Prostate gland (tissue), 2 donors: ENCODE results near the gene GABPB2.

Experiments
- CTCF ChIP-seq, 4 experiments: fragments of 200-600 bp in 2 of 4; fragments of 450-650 bp in 2 of 4; sonication (generic) in 2 of 4; IDR thresholded peaks; 1 replicate in 3 of 4; 2 replicates in 1 of 4; pipeline ENCODE4 v1.5.1; 2016 to 2019; ENCODE audit warnings: antibody characterized with exemption in 4 of 4, mild to moderate bottlenecking in 2 of 4, moderate library complexity in 2 of 4
- POLR2AphosphoS5 ChIP-seq: sonication (generic); formaldehyde crosslinking; IDR thresholded peaks from one replicate; pipeline ENCODE4 v1.6.1; 2017; ENCODE audit warnings: antibody characterized with exemption

GRCh38 chr1:151037032-151037431, 33.5 kb upstream of the GABPB2 start:
- no peak for TF ChIP-seq CTCF (IDR thresholded peaks at IDR 0.05)
- TF ChIP-seq POLR2AphosphoS5 = no peak
